ENCODE data around the gene MED26.

DNA sequence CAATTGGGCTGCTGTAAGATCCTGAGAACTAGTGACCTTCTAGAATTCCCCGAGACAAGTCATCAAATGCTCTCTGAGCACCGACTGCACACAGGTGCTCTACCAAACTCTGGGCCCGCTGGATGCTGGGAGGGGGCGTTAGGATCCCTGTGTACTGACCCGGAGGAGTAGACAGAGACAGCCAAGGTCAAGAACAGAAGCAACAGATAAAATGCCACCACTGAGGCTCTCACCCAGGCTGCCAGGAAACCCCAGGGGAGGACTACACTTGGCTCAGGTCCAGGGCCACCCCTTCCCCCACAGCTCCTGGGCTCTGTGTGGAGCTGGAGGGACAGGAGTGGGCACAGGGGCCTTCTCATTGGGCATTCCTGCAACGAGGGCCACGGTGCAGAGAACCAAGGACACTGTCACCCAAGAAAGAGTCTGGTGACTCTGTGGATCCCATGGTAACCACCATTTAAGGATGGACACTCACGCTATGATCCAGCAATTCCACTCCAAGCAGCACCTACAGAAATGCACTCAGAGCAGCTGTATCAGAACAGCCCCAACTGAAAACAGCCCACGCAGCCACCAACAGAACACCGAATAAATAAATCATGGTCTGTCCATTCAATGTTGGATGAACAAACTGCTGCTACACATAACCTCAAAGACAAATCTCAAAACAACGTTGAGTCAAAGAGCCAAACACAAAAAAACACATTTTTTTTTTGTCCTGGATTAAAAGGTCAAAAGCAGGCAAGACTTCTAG, 39.0 kb downstream of the MED26 start:
- TF ChIP-seq CTCF (IDR thresholded peaks at IDR 0.05) (no peak), POLR2A (IDR thresholded peaks at IDR 0.05) (no peak)
